Lung (tissue), 12 donors: ENCODE measurements around the gene CCDC92B. TPM values are rescaled to one million over a fixed set of nuclear protein-coding genes. Genes with fewer than 3 reads are reported as not detected.
"Not testable (repeated sequence)": the region's sequence is repeated elsewhere in the genome, so short reads cannot be mapped to it uniquely, and the experiment has no call there.

Experiments
- ATAC-seq: fragments of 200-7000 bp; cut with Tn5 transposase; one replicate; pipeline ENCODE4 v1.9.1; 2020; ENCODE audit warnings: moderate number of reproducible peaks; ENCODE audit not compliant: insufficient read depth, low FRiP score
- DNase-seq, 3 donors: peaks; one replicate each; pipeline ENCODE4 v3.0.0-alpha.2; 2013 to 2017
- H3K27ac ChIP-seq, 2 donors: one replicate each; pipeline ENCODE4 v1.5.1; 2013; ENCODE audit warnings: mild to moderate bottlenecking in 2 of 2, moderate library complexity in 2 of 2, control low read depth in 1 of 2, inconsistent platforms in 1 of 2, low read depth in 1 of 2, low read length in 1 of 2
- H3K27me3 ChIP-seq, 3 donors: one replicate each; pipeline ENCODE4 v1.5.1; 2013; ENCODE audit warnings: low read length in 2 of 3; ENCODE audit not compliant: control insufficient read depth in 3 of 3, insufficient read depth in 3 of 3
- H3K36me3 ChIP-seq, 4 donors: one replicate each; pipeline ENCODE4 v1.5.1; 2013; ENCODE audit warnings: low read length in 4 of 4, mild to moderate bottlenecking in 1 of 4, moderate library complexity in 1 of 4; ENCODE audit not compliant: control insufficient read depth in 4 of 4, insufficient read depth in 4 of 4
- H3K4me1 ChIP-seq, 5 donors: one replicate each; pipeline ENCODE4 v1.5.1; 2013; ENCODE audit warnings: low read length in 5 of 5, mild to moderate bottlenecking in 2 of 5, moderate library complexity in 1 of 5; ENCODE audit not compliant: control insufficient read depth in 5 of 5, insufficient read depth in 5 of 5
- H3K4me3 ChIP-seq: one replicate; pipeline ENCODE4 v1.5.1; 2013; ENCODE audit warnings: mild to moderate bottlenecking, control low read depth, moderate library complexity
- H3K9ac ChIP-seq, 2 donors: one replicate each; pipeline ENCODE4 v1.5.1; 2013; ENCODE audit warnings: low read length in 2 of 2, control low read depth in 1 of 2; ENCODE audit not compliant: insufficient read depth in 1 of 2
- H3K9me3 ChIP-seq, 4 donors: one replicate each; pipeline ENCODE4 v1.5.1; 2013; ENCODE audit warnings: low read length in 3 of 4, mild to moderate bottlenecking in 1 of 4, moderate library complexity in 1 of 4; ENCODE audit not compliant: control insufficient read depth in 4 of 4, insufficient read depth in 3 of 4
- WGBS, 2 donors: extraction: QIAGEN DNeasy Blood & Tissue Kit; methylation state at CpG; one replicate each; pipeline ENCODE4 v1.1.7; 2013; 5-methylcytosine and 5-hydroxymethylcytosine counted together
- polyA plus RNA-seq, 2 donors: library from polyadenylated mRNA; stranded (reverse); fragments of 200-250 nt; gene quantifications; one replicate each; pipeline ENCODE4 v1.2.1, GENCODE V29; 2013
- total RNA-seq, 2 donors: library from RNA; depleted of rRNA in 1 of 2; stranded (reverse); fragments of >200 nt in 1 of 2; gene quantifications; one replicate each; pipeline ENCODE4 v1.2.1, GENCODE V29; 2014 to 2021
- TF ChIP-seq, protein P1 (sequence below): IDR thresholded peaks from 2 replicates; pipeline ENCODE4 v1.5.1; 2012; ENCODE audit warnings: mild to moderate bottlenecking; ENCODE audit errors: control extremely low read depth, extremely low read depth
- donor health status: control.
- donor health status: control.
- donor health status: Bipolar disorder and iron deficiency.
- donor health status: healthy.
- donor health status: DM: yes; HTN: yes; CAD: no.

The CCDC92B gene
- total and polyA plus RNA-seq, 4 donors: 0.03 to 0.89 (median 0.08) TPM

DNA sequence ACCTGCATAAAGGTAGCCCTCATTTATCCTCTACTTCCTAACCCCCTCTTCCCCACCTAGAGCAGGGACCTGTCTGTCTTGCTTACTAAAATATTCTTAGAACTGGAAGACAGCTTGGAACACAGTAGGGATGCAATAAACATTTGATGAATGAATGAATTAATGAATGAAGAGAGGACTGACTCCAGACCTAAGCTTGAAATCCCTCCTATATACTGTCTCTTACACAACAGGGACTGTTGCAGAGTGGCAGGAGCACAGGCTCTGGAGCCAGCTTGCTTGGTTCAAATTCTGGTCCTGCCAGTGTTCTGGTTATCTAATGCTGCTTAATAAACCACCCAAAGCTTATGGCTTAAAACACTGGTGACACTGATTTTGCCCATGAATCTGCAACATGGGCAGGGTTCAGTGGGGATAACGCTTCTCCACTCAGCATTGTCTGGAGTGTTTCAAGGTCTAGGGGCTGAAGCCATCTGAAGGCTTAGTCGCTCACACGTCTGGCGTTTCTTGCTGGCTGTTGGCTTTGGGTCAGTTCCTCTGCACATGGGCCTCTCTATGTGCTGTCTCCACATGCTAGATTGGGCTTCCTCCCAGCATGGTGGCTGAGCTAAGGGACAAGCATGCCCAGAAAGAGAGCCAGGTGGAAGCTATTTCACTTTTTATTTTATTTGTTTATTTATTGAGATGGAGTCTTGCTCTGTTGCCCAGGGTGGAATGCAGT is 34.0 kb upstream of the CCDC92B start:
- H3K36me3 ChIP-seq: no peaks in the 10 kb centered on the region
- H3K4me1 ChIP-seq: no peaks in the 10 kb centered on the region
- ATAC-seq (no peak), DNase-seq (no peak)
- TF ChIP-seq, protein P1, sequence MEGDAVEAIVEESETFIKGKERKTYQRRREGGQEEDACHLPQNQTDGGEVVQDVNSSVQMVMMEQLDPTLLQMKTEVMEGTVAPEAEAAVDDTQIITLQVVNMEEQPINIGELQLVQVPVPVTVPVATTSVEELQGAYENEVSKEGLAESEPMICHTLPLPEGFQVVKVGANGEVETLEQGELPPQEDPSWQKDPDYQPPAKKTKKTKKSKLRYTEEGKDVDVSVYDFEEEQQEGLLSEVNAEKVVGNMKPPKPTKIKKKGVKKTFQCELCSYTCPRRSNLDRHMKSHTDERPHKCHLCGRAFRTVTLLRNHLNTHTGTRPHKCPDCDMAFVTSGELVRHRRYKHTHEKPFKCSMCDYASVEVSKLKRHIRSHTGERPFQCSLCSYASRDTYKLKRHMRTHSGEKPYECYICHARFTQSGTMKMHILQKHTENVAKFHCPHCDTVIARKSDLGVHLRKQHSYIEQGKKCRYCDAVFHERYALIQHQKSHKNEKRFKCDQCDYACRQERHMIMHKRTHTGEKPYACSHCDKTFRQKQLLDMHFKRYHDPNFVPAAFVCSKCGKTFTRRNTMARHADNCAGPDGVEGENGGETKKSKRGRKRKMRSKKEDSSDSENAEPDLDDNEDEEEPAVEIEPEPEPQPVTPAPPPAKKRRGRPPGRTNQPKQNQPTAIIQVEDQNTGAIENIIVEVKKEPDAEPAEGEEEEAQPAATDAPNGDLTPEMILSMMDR: no peak
- peaks cover 0 to 3% (median 0%) of the 10 kb centered on the region in 3 donors for H3K27me3 ChIP-seq
- 88 to 89% methylated on average over 4 of the region's 4 CpGs for WGBS, 2 donors
- no peak overlapping the region for H3K9ac ChIP-seq
- peaks cover 0 to 3% (median 1%) of the 10 kb centered on the region in 4 donors for H3K9me3 ChIP-seq
- no peak overlapping the region for H3K4me3 ChIP-seq
- no peak overlapping the region for H3K27ac ChIP-seq

DNA sequence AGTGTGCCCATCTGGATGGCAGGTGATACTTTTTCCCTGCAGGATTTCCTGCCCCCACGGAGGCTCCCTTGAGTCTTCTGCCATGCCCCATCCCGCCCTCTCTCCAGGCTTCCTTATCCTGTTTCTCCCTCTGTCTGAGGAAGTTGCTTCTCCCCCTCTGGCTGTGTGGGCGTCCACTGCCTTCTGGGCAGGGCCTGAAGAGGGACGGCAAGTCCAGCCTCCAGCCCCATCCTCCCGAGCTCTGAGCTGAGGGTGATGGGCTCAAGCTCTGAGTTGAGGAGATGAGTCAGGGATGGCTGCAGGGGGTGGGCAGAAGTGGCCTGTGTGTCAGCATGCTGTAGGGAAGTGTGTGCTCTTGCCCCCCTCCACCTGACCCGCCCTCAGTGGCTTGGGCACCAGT is 32.6 kb upstream of the CCDC92B start:
- Histone ChIP-seq H3K4me3 (no peak overlapping the region), H3K27ac (no peak overlapping the region), H3K36me3 (no peaks in the 10 kb centered on the region), H3K9ac (no peak overlapping the region), H3K4me1 (no peaks in the 10 kb centered on the region), H3K27me3 (peaks cover 4 to 9% (median 4%) of the 10 kb centered on the region in 3 donors), H3K9me3 (peaks cover 0 to 4% (median 1%) of the 10 kb centered on the region in 4 donors)
- no peak for DNase-seq
- no peak for ATAC-seq
- 37 to 41% methylated on average over 6 of the region's 6 CpGs for WGBS, 2 donors
- TF ChIP-seq, protein P1: no peak

GRCh38 chr17:2781598-2781997 is 32.1 kb upstream of the CCDC92B start:
- 90% methylated on average over 15 of the region's 15 CpGs for WGBS, 2 donors

DNA sequence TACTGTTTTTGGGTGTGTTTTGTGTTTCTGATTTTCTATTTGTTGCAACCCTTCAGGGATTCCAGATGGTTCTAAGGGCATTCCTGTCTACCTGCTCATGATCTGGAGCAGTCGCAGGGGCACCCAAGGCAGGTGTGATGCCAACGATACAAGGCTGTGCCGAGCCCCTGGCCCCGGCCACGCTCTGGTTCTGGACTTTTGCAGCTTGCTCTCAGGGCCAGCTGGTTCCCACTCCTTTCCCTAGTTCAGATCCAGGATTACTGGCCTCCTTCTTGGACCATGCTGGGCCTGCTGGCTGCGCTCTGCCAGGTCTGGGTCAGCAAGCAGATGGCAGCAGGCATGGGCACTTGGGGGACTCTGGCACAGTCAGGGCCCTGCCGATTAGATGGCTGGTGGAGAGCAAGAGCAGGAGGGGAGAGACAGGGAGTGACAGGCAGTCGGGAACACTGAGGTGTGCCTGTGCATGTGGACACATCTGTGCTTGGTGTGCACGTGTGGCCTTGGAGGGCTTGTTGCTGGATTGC is 31.5 kb upstream of the CCDC92B start:
- no peak overlapping the region for H3K4me3 ChIP-seq
- ATAC-seq: no peak
- H3K27me3 ChIP-seq: peaks cover 9 to 13% (median 12%) of the 10 kb centered on the region in 3 donors
- H3K36me3 ChIP-seq: no peaks in the 10 kb centered on the region
- WGBS, 2 donors: 89 to 95% methylated on average over 9 of the region's 9 CpGs
- no peak overlapping the region for H3K9ac ChIP-seq
- H3K27ac ChIP-seq: no peak overlapping the region
- peaks cover 0 to 7% (median 1%) of the 10 kb centered on the region in 4 donors for H3K9me3 ChIP-seq
- DNase-seq: no peak
- TF ChIP-seq, protein P1: no peak
- H3K4me1 ChIP-seq: no peaks in the 10 kb centered on the region

More at GRCh38 chr17:2781598-2781997, 32.1 kb upstream of the CCDC92B start:
- peaks cover 7 to 12% (median 7%) of the 10 kb centered on the region in 3 donors for H3K27me3 ChIP-seq
- DNase-seq, H3K27ac ChIP-seq, H3K4me3 ChIP-seq, H3K4me1 ChIP-seq, H3K9ac ChIP-seq, H3K9me3 ChIP-seq, H3K36me3 ChIP-seq, ATAC-seq: not testable (repeated sequence)
